A673 (cell line): ENCODE data around the gene MYL12B. TPM values are rescaled to one million over a fixed set of nuclear protein-coding genes. Genes with fewer than 3 reads are reported as not detected.
A peak's percentile ranks its signal among the peaks of the same experiment; 100 is the strongest.

Experiments
- BruUV-seq: library from RNA; stranded (reverse); fragments of 400-500 nt; replicated peaks from 2 replicates; lab custom pipeline; 2021; lab: Mats Ljungman, UMichigan
- CTCF ChIA-PET: fragments of 300-600 bp; sonication (Branson Sonifier 250); formaldehyde crosslinking; loops from one replicate; lab custom pipeline; 2022; ENCODE audit warnings: antibody characterized with exemption; lab: Charles Lee
- POLR2A ChIA-PET: fragments of 300-600 bp; sonication (Branson Sonifier 250); formaldehyde crosslinking; loops from one replicate; lab custom pipeline; 2022; ENCODE audit warnings: antibody characterized with exemption; ENCODE audit not compliant: low non-redundant PET; lab: Charles Lee
- DNase-seq: peaks from one replicate; pipeline ENCODE4 v3.0.0-alpha.2; 2015; ENCODE audit warnings: low spot score
- H3K27ac ChIP-seq: fragments of 200-600 bp; sonication (generic); 2 replicates; pipeline ENCODE4 v1.5.1; 2016; ENCODE audit warnings: mixed run types, low read depth, mild to moderate bottlenecking, mixed read lengths, antibody characterized with exemption, low read length; ENCODE audit not compliant: poor library complexity, severe bottlenecking
- H3K27me3 ChIP-seq: fragments of 200-600 bp; sonication (generic); replicated peaks from 2 replicates; pipeline ENCODE4 v1.6.1; 2017; ENCODE audit warnings: mixed run types, low read depth, mild to moderate bottlenecking, mixed read lengths, antibody characterized with exemption, low read length; ENCODE audit not compliant: insufficient read depth, poor library complexity
- H3K36me3 ChIP-seq: fragments of 200-600 bp; sonication (generic); 2 replicates; pipeline ENCODE4 v1.6.1; 2016; ENCODE audit warnings: mixed run types, mild to moderate bottlenecking, mixed read lengths, antibody characterized with exemption, low read length; ENCODE audit not compliant: insufficient read depth, poor library complexity, severe bottlenecking
- H3K4me1 ChIP-seq: fragments of 200-600 bp; sonication (generic); 2 replicates; pipeline ENCODE4 v1.6.1; 2017; ENCODE audit warnings: mixed run types, mild to moderate bottlenecking, mixed read lengths, antibody characterized with exemption, low read length; ENCODE audit not compliant: insufficient read depth, poor library complexity, severe bottlenecking
- H3K4me3 ChIP-seq: fragments of 200-600 bp; sonication (generic); 2 replicates; pipeline ENCODE4 v1.5.1; 2016; ENCODE audit warnings: low read depth, mixed run types, mild to moderate bottlenecking, mixed read lengths, low read length; ENCODE audit not compliant: poor library complexity, severe bottlenecking
- H3K9me3 ChIP-seq: fragments of 200-600 bp; sonication (generic); 2 replicates; pipeline ENCODE4 v1.6.1; 2016; ENCODE audit warnings: mixed run types, low read depth, mild to moderate bottlenecking, mixed read lengths, antibody characterized with exemption, low read length; ENCODE audit not compliant: poor library complexity, severe bottlenecking
- EZH2 ChIP-seq: fragments of 200-600 bp; sonication (generic); IDR thresholded peaks from 2 replicates; pipeline ENCODE4 v1.6.1; 2017; ENCODE audit warnings: borderline replicate concordance, low read depth, mild to moderate bottlenecking, mixed read lengths, antibody characterized with exemption, low read length; ENCODE audit not compliant: poor library complexity, severe bottlenecking
- intact Hi-C: fragments of 100-400 bp; cut with micrococcal nuclease; formaldehyde crosslinking; loops from one replicate; pipeline ENCODE4 v1.10.0; 2022; ENCODE audit not compliant: unreplicated experiment
- total RNA-seq: library from RNA; stranded (reverse); gene quantifications from 2 replicates; pipeline ENCODE4 v1.2.3, GENCODE V29; 2021
- TF ChIP-seq, protein P1 (sequence below): fragments of 300-800, 200-600 bp; sonication (generic); conservative IDR thresholded peaks from 2 replicates; pipeline ENCODE4 v1.5.1; 2017; ENCODE audit warnings: low read depth, mild to moderate bottlenecking, antibody characterized with exemption, low read length, moderate library complexity, mixed read lengths

Gene MYL12B
- total RNA-seq, 1 experiment from 2014 or later: 389 TPM

- ChIA-PET POLR2A (interaction anchor here (0.7 kb wide), 1 partner anchor 220 kb away, joined by 4 read pairs; no protein-coding TSS in a partner anchor), CTCF (no interaction called here)
- no peak overlapping the region for H3K27ac ChIP-seq
- intact Hi-C loops: no loop called here
- no TSS peak for BruUV-seq
- no peak overlapping the region for H3K4me3 ChIP-seq
- DNase-seq: no peak
- no peak for TF ChIP-seq EZH2
- TF ChIP-seq, protein P1, sequence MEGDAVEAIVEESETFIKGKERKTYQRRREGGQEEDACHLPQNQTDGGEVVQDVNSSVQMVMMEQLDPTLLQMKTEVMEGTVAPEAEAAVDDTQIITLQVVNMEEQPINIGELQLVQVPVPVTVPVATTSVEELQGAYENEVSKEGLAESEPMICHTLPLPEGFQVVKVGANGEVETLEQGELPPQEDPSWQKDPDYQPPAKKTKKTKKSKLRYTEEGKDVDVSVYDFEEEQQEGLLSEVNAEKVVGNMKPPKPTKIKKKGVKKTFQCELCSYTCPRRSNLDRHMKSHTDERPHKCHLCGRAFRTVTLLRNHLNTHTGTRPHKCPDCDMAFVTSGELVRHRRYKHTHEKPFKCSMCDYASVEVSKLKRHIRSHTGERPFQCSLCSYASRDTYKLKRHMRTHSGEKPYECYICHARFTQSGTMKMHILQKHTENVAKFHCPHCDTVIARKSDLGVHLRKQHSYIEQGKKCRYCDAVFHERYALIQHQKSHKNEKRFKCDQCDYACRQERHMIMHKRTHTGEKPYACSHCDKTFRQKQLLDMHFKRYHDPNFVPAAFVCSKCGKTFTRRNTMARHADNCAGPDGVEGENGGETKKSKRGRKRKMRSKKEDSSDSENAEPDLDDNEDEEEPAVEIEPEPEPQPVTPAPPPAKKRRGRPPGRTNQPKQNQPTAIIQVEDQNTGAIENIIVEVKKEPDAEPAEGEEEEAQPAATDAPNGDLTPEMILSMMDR: no peak
- H3K4me1 ChIP-seq: peaks cover 22% of the 10 kb centered on the region
- H3K9me3 ChIP-seq: no peaks in the 10 kb centered on the region
- no peaks in the 10 kb centered on the region for H3K27me3 ChIP-seq
- peaks cover 67% of the 10 kb centered on the region for H3K36me3 ChIP-seq
These were observed 9.1 kb upstream of the MYL12B start for GRCh38 chr18:3252843-3253242.

DNA sequence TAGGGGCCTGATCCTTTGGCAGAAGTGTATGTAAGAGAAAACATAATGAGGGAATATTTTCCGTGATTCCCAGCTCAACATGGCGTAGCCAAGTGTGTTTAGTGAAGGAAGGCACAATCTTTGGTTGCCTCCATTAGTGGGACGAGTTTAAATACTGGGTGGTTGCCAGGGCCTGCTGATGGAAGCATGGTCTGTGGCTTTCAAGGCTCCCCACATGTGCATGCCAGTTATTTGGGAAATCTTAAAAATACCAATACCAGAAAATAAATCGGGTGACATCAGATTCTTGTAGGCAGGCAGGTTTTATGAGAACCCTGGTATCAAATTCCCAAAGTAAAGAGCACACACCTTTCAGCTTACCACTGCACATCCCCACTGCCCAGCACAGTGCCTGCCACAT is 7.2 kb upstream of the MYL12B start:
- Histone ChIP-seq H3K27ac (peak overlapping the region; percentile 35), H3K9me3 (no peaks in the 10 kb centered on the region), H3K4me1 (peaks cover 24% of the 10 kb centered on the region), H3K4me3 (no peak overlapping the region), H3K36me3 (peaks cover 70% of the 10 kb centered on the region), H3K27me3 (no peaks in the 10 kb centered on the region)
- intact Hi-C loops: no loop called here
- TF ChIP-seq, protein P1: no peak
- no peak for TF ChIP-seq EZH2
- POLR2A ChIA-PET: no interaction called here
- DNase-seq: no peak
- CTCF ChIA-PET: no interaction called here
- BruUV-seq: no TSS peak

DNA sequence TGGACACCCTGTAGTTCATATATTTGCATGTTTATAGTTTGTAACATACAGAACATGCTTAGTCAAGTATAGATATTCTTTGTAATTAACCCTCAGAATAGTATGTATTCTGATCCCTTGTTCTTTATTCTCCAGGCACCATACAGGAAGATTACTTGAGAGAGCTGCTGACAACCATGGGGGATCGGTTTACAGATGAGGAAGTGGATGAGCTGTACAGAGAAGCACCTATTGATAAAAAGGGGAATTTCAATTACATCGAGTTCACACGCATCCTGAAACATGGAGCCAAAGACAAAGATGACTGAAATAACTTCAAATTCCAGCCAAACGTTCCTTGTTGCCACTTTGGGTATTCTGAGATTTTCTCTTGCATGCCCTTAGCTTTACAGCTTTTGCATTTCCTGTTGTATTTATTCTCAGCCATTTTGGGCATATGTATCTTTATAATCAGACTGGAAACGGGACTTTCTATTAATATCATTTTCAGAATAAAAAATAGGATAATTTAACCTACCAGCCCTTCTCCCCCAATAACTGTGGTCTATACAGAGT is 6.2 kb upstream of the MYL12B start:
- CTCF ChIA-PET: no interaction called here
- no TSS peak for BruUV-seq
- no peak overlapping the region for H3K27ac ChIP-seq
- DNase-seq: no peak
- intact Hi-C loops: no loop called here
- TF ChIP-seq EZH2: no peak
- TF ChIP-seq, protein P1: no peak
- H3K27me3 ChIP-seq: no peaks in the 10 kb centered on the region
- H3K4me1 ChIP-seq: peaks cover 22% of the 10 kb centered on the region
- no peaks in the 10 kb centered on the region for H3K9me3 ChIP-seq
- peaks cover 61% of the 10 kb centered on the region for H3K36me3 ChIP-seq
- H3K4me3 ChIP-seq: no peak overlapping the region
- POLR2A ChIA-PET: no interaction called here
